HepG2 (cell line): Measurements from ENCODE around the gene TH. TPM values are rescaled to one million over a fixed set of nuclear protein-coding genes. Genes with fewer than 3 reads are reported as not detected.

Experiments used
- ARHGAP35 ChIP-seq: sonication (generic); formaldehyde crosslinking; IDR thresholded peaks from 2 replicates; pipeline ENCODE4 v1.9.0; 2022; ENCODE audit warnings: mild to moderate bottlenecking, inconsistent platforms, moderate library complexity, missing genetic modification reagents, borderline replicate concordance
- ATF6 ChIP-seq: sonication (generic); formaldehyde crosslinking; conservative IDR thresholded peaks from 2 replicates; pipeline ENCODE4 v1.4.0; 2020; ENCODE audit warnings: missing genetic modification reagents
- ATM ChIP-seq: fragments of 450-650 bp; IDR thresholded peaks from 2 replicates; pipeline ENCODE4 v1.7.1; 2017; ENCODE audit warnings: mild to moderate bottlenecking, borderline replicate concordance
- EP300 ChIP-seq, 3 experiments: sonication (generic) in 1 of 3; formaldehyde crosslinking in 1 of 3; IDR thresholded peaks; 2 replicates each; pipeline versions ENCODE4 v1.5.1 to v1.6.1; 2011 to 2020; ENCODE audit warnings: low read depth in 2 of 3, low read length in 2 of 3, borderline replicate concordance in 1 of 3, improper control_type of control experiment in 1 of 3, mild to moderate bottlenecking in 1 of 3, missing genetic modification reagents in 1 of 3, moderate library complexity in 1 of 3
- GATAD1 ChIP-seq: IDR thresholded peaks from 2 replicates; pipeline ENCODE4 v1.6.1; 2016; ENCODE audit warnings: missing genetic modification reagents, missing compliant biosample characterization
- GMEB1 ChIP-seq: sonication (generic); formaldehyde crosslinking; IDR thresholded peaks from 2 replicates; pipeline ENCODE4 v1.5.1; 2020; ENCODE audit warnings: missing genetic modification reagents, mild to moderate bottlenecking, borderline replicate concordance
- HNF1A ChIP-seq, 2 experiments: sonication (generic) in 1 of 2; formaldehyde crosslinking in 1 of 2; IDR thresholded peaks; 2 replicates each; pipeline versions ENCODE4 v1.4.0 to v1.6.1; 2016 to 2020; ENCODE audit warnings: borderline replicate concordance in 1 of 2, low read depth in 1 of 2, mild to moderate bottlenecking in 1 of 2, missing genetic modification reagents in 1 of 2
- JUNB ChIP-seq: sonication (generic); formaldehyde crosslinking; IDR thresholded peaks from 2 replicates; pipeline ENCODE4 v1.8.0; 2022; ENCODE audit warnings: missing genetic modification reagents, mild to moderate bottlenecking, borderline replicate concordance
- MED8 ChIP-seq: sonication (generic); formaldehyde crosslinking; IDR thresholded peaks from 2 replicates; pipeline ENCODE4 v1.8.1; 2023; ENCODE audit warnings: mild to moderate bottlenecking, missing genetic modification reagents; ENCODE audit not compliant: insufficient replicate concordance
- MEIS2 ChIP-seq: sonication (generic); formaldehyde crosslinking; IDR thresholded peaks from 2 replicates; pipeline ENCODE4 v1.9.0; 2021; ENCODE audit warnings: mild to moderate bottlenecking, missing genetic modification reagents
- MXD1 ChIP-seq: sonication (generic); formaldehyde crosslinking; IDR thresholded peaks from 2 replicates; pipeline ENCODE4 v1.4.0; 2020; ENCODE audit warnings: mild to moderate bottlenecking, missing genetic modification reagents
- NFRKB ChIP-seq: fragments of 450-650 bp; IDR thresholded peaks from 2 replicates; pipeline ENCODE4 v1.6.1; 2017
- PITX1 ChIP-seq: sonication (generic); formaldehyde crosslinking; IDR thresholded peaks from 2 replicates; pipeline ENCODE4 v1.5.1; 2020; ENCODE audit warnings: mild to moderate bottlenecking, missing genetic modification reagents
- RCOR2 ChIP-seq: IDR thresholded peaks from 2 replicates; pipeline ENCODE4 v1.6.1; 2016; ENCODE audit warnings: missing biosample characterization, missing genetic modification reagents
- RORA ChIP-seq: sonication (generic); formaldehyde crosslinking; IDR thresholded peaks from 2 replicates; pipeline ENCODE4 v1.5.0; 2020; ENCODE audit warnings: mild to moderate bottlenecking, missing genetic modification reagents, moderate library complexity
- SNRNP70 ChIP-seq: fragments of 200-400 bp; formaldehyde crosslinking; IDR thresholded peaks from 2 replicates; pipeline ENCODE4 v1.6.1; 2017; ENCODE audit warnings: mild to moderate bottlenecking, low read depth, low read length, moderate library complexity
- TBP ChIP-seq: sonication (generic); formaldehyde crosslinking; IDR thresholded peaks from 2 replicates; pipeline ENCODE4 v1.5.0; 2020; ENCODE audit warnings: missing genetic modification reagents
- ZC3H13 ChIP-seq: sonication (generic); formaldehyde crosslinking; IDR thresholded peaks from 2 replicates; pipeline ENCODE4 v1.8.1; 2023; ENCODE audit warnings: mild to moderate bottlenecking, missing genetic modification reagents, moderate library complexity
- ZNF20 ChIP-seq: sonication (generic); formaldehyde crosslinking; IDR thresholded peaks from 2 replicates; pipeline ENCODE4 v1.4.0; 2020; ENCODE audit warnings: mild to moderate bottlenecking, moderate library complexity, missing genetic modification reagents
- ZNF451 ChIP-seq: sonication (generic); formaldehyde crosslinking; IDR thresholded peaks from 2 replicates; pipeline ENCODE4 v1.5.0; 2020; ENCODE audit warnings: mild to moderate bottlenecking, missing genetic modification reagents
- ZNF563 ChIP-seq: sonication (generic); formaldehyde crosslinking; IDR thresholded peaks from 2 replicates; pipeline ENCODE4 v1.8.0; 2022; ENCODE audit warnings: mild to moderate bottlenecking, moderate library complexity, missing genetic modification reagents
- polyA plus RNA-seq, 8 experiments: library from polyadenylated mRNA; depleted of rRNA in 3 of 8; stranded (reverse) in 7 of 8; unstranded in 1 of 8; fragments of >200 nt; fragmentation: Illumina TruSeq in 4 of 8; extraction: Trizol in 4 of 8; gene quantifications; 2 replicates each; pipeline versions ENCODE4 v1.2.1 to v1.2.3, GENCODE V29; 2011 to 2016; ENCODE audit warnings: low read depth in 4 of 8, missing spikeins in 1 of 8, mixed read lengths in 1 of 8; ENCODE audit not compliant: insufficient read depth in 1 of 8
- total RNA-seq, 5 experiments: library from RNA; depleted of rRNA; stranded (reverse); fragments of >200 nt; fragmentation: Illumina TruSeq; extraction: Trizol; gene quantifications; 2 replicates each; pipeline ENCODE4 v1.2.3, GENCODE V29; 2016; ENCODE audit warnings: low read depth in 1 of 5

TH gene
- total and polyA plus RNA-seq, 2 of the 13 experiments (the other 11 are each of a cell fraction or from before 2014, with no cell fraction given): 0.36 TPM; not detected in 1

- TF ChIP-seq HNF1A (IDR thresholded peaks at IDR 0.05; ENCODE audit: low read depth) (no peak), HNF1A (CRISPR knock-in tag; IDR thresholded peaks at IDR 0.05; ENCODE audit: borderline replicate concordance) (no peak; the same call in 1 of the 2 replicates), ARHGAP35 (no peak), EP300 (IDR thresholded peaks at IDR 0.05; ENCODE audit: low read depth in 2 of 2, low read length in 2 of 2) (no peak), EP300 (CRISPR knock-in tag; IDR thresholded peaks at IDR 0.05; ENCODE audit: borderline replicate concordance) (no peak), ZNF563 (CRISPR knock-in tag) (no peak; the same call in 1 of the 2 replicates), GATAD1 (CRISPR knock-in tag) (no peak), NFRKB (no peak), TBP (CRISPR knock-in tag) (no peak), JUNB (CRISPR knock-in tag) (peak; percentile 41; the same call in 1 of the 2 replicates), ZC3H13 (peak; percentile 98), ZNF451 (no peak), SNRNP70 (no peak), MXD1 (CRISPR knock-in tag) (no peak), MED8 (CRISPR knock-in tag) (peak; percentile 50), ATM (no peak), GMEB1 (CRISPR knock-in tag) (no peak), ZNF20 (no peak), MEIS2 (CRISPR knock-in tag) (no peak), ATF6 (CRISPR knock-in tag) (no peak), PITX1 (CRISPR knock-in tag) (0 out of 2 replicates have a peak, but pooled peaks have one; percentile 34), RORA (CRISPR knock-in tag) (no peak), RCOR2 (CRISPR knock-in tag) (no peak)
These were observed 33.0 kb downstream of the TH start (continued) for GRCh38 chr11:2138431-2139122.
